Cortex of kidney (tissue), 1 donor: ENCODE results near the gene NPHP4.
"Not testable (repeated sequence)": the region's sequence is repeated elsewhere in the genome, so short reads cannot be mapped to it uniquely, and the experiment has no call there.

Experiments used
- DNase-seq: peaks from one replicate; lab custom pipeline; 2025; lab: John Stamatoyannopoulos, UW

Gene NPHP4

DNA sequence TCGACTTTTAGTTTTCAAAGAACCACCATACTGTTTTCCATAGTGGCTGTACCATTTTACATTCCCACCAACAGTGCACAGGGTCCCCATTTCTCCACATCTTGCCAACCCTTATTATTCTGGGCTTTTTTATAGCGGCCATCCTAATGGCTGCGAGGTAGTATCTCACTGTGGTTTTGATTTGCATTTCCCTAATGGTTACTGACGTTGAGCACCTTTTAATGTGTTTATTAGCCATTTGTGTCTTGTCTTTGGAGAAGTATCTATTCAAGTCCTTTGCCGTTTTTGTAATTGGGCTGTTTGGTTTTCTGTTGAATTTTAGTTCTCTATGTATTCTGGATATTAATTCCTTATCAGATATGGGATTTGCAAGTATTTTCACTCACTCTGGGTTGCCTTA, 31.1 kb upstream of the NPHP4 start:
- DNase-seq, result no peak

- no peak for DNase-seq
Measured at GRCh38 chr1:6022193-6022592, 30.0 kb upstream of the NPHP4 start.

GRCh38 chr1:6019166-6019845, 27.1 kb upstream of the NPHP4 start:
- no peak for DNase-seq

- not testable (repeated sequence) for DNase-seq
Measured at GRCh38 chr1:6017654-6018053, 25.4 kb upstream of the NPHP4 start.

GRCh38 chr1:6016191-6016865, 24.1 kb upstream of the NPHP4 start:
- DNase-seq, result no peak

DNA sequence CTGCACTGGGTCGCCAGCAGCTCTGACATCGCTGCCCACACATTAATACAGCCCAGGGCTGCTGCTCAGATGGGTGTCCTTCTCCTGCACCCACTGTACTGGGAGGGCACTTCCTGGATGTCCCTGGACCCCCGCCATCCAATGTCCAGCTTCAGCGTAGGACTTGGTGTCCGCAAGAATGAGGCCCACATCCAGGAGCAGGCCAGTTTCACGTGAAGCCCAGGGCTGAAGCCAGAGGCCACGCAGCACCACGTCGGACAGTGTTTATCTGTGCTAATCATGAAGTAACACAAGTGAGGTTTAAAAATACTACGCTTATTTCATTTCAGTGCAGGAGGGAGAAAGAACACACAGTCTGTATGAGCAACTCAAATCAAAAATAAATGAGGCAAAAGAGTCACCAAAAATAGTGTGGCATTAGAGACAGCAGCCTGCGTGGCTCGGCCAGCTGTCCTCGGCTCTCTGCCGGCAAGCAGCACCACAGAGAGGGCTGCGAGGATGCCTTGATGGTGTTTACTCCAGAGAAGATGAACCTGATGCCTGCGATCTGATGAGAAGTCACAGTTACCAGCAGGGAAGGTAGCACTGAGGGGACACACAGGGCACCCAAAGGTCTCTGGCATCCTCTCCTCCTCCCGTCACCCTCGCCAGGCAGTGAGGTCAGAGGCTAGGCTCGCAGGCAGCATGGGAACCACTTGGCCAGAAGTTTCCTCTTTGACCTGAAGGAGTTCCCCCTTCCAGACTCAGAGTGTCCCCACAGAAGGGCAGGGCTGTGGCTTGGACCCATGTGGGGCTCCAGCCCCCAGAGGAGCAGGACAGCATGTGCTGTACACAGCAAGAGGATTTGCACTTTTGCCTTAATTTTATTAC, 22.1 kb upstream of the NPHP4 start:
- no peak for DNase-seq

GRCh38 chr1:6013491-6013890, 21.3 kb upstream of the NPHP4 start:
- no peak for DNase-seq

GRCh38 chr1:6012529-6013318, 20.5 kb upstream of the NPHP4 start:
- no peak for DNase-seq

DNA sequence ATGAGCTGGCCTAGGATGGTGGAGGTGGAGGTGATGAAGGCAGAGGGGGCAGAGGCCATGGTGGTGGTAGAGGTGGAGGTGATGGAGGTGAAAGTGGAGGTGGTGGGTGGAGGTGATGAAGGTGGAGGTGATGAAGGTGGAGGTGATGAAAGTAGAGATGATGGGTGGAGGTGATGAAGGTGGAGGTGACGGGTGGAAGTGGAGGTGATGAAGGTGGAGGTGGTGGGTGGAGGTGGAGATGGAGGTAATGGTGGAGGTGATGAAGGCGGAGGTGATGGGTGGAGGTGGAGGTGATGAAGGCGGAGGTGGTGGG, 19.7 kb upstream of the NPHP4 start:
- no peak for DNase-seq

GRCh38 chr1:6011161-6011945, 19.1 kb upstream of the NPHP4 start:
- DNase-seq, result no peak

DNA sequence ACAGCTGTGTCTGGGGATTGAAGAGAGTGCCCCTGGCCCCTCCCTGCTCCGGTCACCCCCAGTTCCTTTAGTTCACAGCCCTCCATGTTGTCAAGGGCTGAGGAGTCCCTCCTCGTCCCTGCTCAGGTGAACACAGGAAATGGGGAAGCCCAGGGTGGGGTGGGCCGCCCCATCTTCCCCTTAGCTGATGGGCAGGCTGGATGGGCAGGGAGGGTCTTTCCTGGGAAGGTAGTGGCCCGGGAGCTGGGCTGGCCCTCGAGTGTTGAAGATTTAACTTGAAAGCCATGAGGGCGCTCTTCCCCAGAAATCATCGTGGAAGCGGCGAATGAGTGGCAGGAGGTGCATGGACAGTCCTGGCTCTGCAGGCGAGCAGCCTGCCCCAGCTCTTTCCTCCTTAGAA, 18.3 kb upstream of the NPHP4 start:
- DNase-seq, result no peak

DNA sequence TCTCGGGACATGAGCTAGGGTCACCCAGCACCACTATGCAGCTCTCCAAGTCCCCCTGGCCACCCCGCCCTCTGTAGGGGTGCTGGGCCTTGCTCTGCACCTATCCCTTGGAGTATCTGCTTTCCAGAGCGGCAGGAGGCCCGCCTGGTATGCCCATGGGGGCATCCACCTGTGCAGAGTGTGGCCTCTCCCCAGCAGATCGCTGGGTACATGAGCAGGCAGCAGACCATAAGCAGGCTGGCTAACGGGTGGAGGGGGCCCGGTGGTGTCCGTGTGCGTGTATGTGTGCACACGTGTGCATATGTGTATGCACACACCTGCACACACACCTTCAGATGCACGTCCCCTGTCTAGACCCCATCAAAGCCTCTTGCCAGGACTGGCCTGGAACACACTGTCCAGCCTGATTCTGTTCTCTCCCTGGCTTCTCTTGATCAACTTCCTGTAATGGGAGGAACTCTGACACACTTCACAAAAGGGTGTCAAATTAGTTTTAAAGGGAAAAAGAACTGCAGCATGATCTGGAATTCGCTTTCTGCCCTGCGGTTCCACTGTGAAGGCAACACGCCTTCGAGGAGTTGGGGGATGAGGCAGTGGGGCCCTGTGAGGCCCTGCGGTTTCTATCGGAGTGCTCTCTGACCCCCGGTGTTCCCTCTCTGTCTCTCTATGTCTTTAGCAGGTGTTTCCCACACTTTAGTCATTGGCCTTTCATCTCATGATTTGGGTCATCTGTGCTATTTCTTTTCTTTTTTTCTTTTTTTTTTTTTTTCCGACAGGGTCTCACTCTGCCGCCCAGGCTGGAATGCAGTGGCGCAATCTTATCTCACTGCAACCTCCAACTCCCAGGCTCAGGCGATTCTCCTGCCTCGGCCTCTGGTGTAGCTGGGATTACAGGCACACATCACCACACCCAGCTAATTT, 17.2 kb upstream of the NPHP4 start:
- no peak for DNase-seq

DNA sequence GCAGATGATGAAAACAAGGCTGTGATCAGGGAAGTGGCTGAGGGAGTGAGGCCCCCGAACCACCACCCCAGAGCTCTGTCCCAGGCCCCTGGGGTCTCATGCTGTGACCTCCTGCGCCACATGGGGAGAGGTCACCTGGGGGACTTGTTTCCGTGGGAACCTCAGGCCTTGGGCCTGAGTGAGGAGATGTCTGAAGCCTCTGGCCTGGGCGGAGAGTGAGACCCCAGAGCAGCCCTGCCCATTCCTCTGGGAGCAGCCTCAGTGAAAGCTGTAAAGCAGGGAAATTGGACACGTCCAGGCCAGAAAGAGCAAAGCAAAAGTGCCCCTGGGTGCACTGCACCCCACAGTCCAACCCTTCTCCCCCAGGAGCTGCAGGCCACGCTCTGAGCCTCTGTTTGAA, 16.5 kb upstream of the NPHP4 start:
- no peak for DNase-seq

GRCh38 chr1:6008084-6008415, 15.8 kb upstream of the NPHP4 start:
- no peak for DNase-seq

DNA sequence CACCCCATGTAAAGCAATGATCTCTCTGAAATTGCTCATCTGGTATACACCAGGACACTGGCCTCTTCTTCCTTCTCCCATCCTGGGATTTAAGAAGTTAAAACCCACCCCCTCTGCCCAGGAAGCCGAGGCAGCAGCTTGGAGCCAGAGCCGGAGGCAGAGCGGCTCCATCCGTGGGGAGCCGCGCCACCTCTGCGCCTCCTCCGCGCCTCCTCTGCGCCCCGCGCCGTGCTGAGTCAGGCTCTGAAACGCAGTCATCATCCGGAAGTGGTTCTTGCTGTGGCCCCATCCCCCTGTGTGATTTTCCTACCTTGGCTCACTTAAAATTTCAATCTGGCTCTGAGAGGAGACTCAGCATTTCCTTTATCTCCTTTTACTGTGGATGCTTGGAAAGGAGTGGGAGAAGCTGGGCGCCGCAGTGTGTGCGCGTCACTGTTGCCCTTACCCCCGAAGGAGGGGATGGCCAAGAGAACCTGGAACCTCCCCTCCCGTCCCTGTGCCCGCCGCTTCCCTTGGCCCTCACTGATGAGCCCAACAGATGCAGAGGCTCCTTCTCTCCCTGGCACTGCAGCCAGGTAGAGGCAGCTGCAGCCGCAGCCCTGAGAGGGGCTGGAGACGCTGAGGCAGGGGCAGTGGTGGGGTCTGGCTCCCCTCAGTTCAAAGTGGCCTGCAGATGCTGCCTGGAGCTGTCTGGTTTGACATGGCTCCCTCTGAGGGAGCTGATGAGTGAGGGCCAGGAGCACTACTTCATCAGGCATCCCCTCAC, 15.3 kb upstream of the NPHP4 start:
- no peak for DNase-seq

- DNase-seq, result no peak
Measured at GRCh38 chr1:6006882-6007281, 14.7 kb upstream of the NPHP4 start.

DNA sequence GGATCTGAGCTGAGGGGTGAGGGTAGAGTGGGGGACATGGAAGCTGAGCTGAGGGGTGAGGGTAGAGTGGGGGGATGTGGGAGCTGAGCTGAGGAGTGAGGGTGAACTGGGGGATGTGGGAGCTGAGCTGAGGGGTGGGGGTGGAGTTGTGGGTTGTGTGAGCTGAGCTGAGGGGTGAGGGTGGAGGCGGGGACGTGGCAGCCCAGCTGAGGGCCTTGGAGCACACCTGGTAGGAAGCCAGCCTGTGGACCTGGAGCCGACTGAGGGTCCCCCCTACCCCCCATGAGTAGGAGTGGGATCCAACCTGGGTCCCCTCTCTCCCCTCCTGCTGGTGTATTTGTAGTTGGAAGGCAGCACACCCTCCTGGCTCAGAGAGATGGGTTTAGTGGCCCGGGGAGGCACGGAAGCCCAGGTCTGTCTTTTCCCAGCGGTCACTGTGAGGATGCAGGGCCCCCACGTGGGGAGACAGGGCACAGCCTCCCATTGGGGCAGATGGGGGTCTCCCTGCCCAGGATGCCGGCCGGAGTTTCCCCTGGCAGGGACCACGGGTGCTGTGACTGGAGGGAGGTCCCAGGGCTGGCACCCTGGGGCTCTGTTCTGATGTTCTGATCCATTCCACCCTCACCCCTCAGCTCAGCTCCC, 13.2 kb upstream of the NPHP4 start:
- DNase-seq, result no peak

GRCh38 chr1:6004412-6005123, 12.3 kb upstream of the NPHP4 start:
- no peak for DNase-seq
